ENCODE results near the gene XYLT1.

Gene XYLT1

GRCh38 chr16:17154981-17155380, 315.8 kb downstream of the XYLT1 start:
- TF ChIP-seq CTCF (conservative IDR thresholded peaks at IDR 0.05; ENCODE audit: low read length) (no peak), EZH2phosphoT487 (IDR thresholded peaks at IDR 0.05; ENCODE audit: borderline replicate concordance) (no peak)
- Histone ChIP-seq H3K79me2 (ENCODE audit: insufficient read depth, low read length) (no peaks in the 10 kb centered on the region), H3K9me2 (replicated peaks; ENCODE audit: low read depth, low read length) (no peaks in the 10 kb centered on the region), H2AFZ (ENCODE audit: low read length) (no peak overlapping the region), H3K4me1 (ENCODE audit: insufficient read depth, low read length, poor library complexity, severe bottlenecking) (no peaks in the 10 kb centered on the region), H3K27me3 (ENCODE audit: insufficient read depth, low read length, poor library complexity, severe bottlenecking) (no peaks in the 10 kb centered on the region), H3K9me3 (ENCODE audit: insufficient read depth, low read depth, low read length) (no peaks in the 10 kb centered on the region), H3K36me3 (ENCODE audit: insufficient read depth, low read length) (peaks cover 85% of the 10 kb centered on the region; the same call in 1 of the 2 replicates), H3K9ac (ENCODE audit: low read depth, low read length, poor library complexity, severe bottlenecking) (no peak overlapping the region), H3K4me3 (ENCODE audit: low read length, poor library complexity, severe bottlenecking) (no peak overlapping the region), H4K20me1 (ENCODE audit: insufficient read depth, low read length, poor library complexity, severe bottlenecking) (peaks cover 31% of the 10 kb centered on the region), H3K4me2 (ENCODE audit: low read depth, low read length, poor library complexity, severe bottlenecking) (no peak overlapping the region), H3F3A (ENCODE audit: low read depth) (no peaks in the 10 kb centered on the region)

- H4K20me1 ChIP-seq (ENCODE audit: insufficient read depth, low read length, poor library complexity, severe bottlenecking) = peaks cover 53% of the 10 kb centered on the region
- TF ChIP-seq CTCF (conservative IDR thresholded peaks at IDR 0.05; ENCODE audit: low read length) (no peak), EZH2phosphoT487 (IDR thresholded peaks at IDR 0.05; ENCODE audit: borderline replicate concordance) (no peak)
These were observed 318.4 kb downstream of the XYLT1 start for GRCh38 chr16:17152311-17152710.

DNA sequence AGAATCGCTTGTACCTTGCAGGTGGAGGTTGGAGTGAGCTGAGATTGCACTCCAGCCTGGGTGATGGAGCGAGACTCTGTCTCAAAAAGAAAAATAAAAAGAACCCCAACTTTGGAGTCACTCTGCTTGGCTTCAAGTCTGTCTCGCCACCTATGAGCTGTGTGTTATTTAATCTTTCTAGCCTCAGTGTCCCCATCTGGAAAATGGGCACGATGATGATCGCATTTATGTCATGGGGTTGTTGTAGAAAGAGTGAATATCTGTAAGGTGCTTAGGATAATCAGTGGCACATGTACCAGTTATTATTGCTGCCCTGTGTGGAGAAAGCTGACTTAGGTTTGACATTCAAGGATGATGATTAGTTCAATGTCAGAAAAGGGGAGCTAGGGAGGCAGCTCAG, 319.4 kb downstream of the XYLT1 start:
- TF ChIP-seq EZH2phosphoT487 (IDR thresholded peaks at IDR 0.05; ENCODE audit: borderline replicate concordance) (no peak), CTCF (conservative IDR thresholded peaks at IDR 0.05; ENCODE audit: low read length) (no peak)
- H3K9me2 ChIP-seq (replicated peaks; ENCODE audit: low read depth, low read length) = no peaks in the 10 kb centered on the region
- no peaks in the 10 kb centered on the region for H3K27me3 ChIP-seq (ENCODE audit: insufficient read depth, low read length, poor library complexity, severe bottlenecking)
- H3K4me3 ChIP-seq (ENCODE audit: low read length, poor library complexity, severe bottlenecking) = no peak overlapping the region
- H3K79me2 ChIP-seq (ENCODE audit: insufficient read depth, low read length) = peaks cover 8% of the 10 kb centered on the region; the same call in 1 of the 2 replicates
- H2AFZ ChIP-seq (ENCODE audit: low read length) = no peak overlapping the region
- no peaks in the 10 kb centered on the region for H3K9me3 ChIP-seq (ENCODE audit: insufficient read depth, low read depth, low read length)
- no peak overlapping the region for H3K4me2 ChIP-seq (ENCODE audit: low read depth, low read length, poor library complexity, severe bottlenecking)
- no peaks in the 10 kb centered on the region for H3F3A ChIP-seq (ENCODE audit: low read depth)
- peaks cover 61% of the 10 kb centered on the region; the same call in 1 of the 2 replicates for H3K36me3 ChIP-seq (ENCODE audit: insufficient read depth, low read length)
- H4K20me1 ChIP-seq (ENCODE audit: insufficient read depth, low read length, poor library complexity, severe bottlenecking) = peaks cover 50% of the 10 kb centered on the region
- H3K4me1 ChIP-seq (ENCODE audit: insufficient read depth, low read length, poor library complexity, severe bottlenecking) = no peaks in the 10 kb centered on the region
- no peak overlapping the region for H3K9ac ChIP-seq (ENCODE audit: low read depth, low read length, poor library complexity, severe bottlenecking)

More at GRCh38 chr16:17152311-17152710, 318.4 kb downstream of the XYLT1 start:
- H3K9me3 ChIP-seq (ENCODE audit: insufficient read depth, low read depth, low read length) = no peaks in the 10 kb centered on the region
- peaks cover 63% of the 10 kb centered on the region; the same call in 1 of the 2 replicates for H3K36me3 ChIP-seq (ENCODE audit: insufficient read depth, low read length)
- no peaks in the 10 kb centered on the region for H3K27me3 ChIP-seq (ENCODE audit: insufficient read depth, low read length, poor library complexity, severe bottlenecking)
- H3K4me2 ChIP-seq (ENCODE audit: low read depth, low read length, poor library complexity, severe bottlenecking) = no peak overlapping the region
- H3F3A ChIP-seq (ENCODE audit: low read depth) = no peaks in the 10 kb centered on the region
- H3K4me3 ChIP-seq (ENCODE audit: low read length, poor library complexity, severe bottlenecking) = no peak overlapping the region
- no peak overlapping the region for H2AFZ ChIP-seq (ENCODE audit: low read length)
- no peaks in the 10 kb centered on the region for H3K4me1 ChIP-seq (ENCODE audit: insufficient read depth, low read length, poor library complexity, severe bottlenecking)
- H3K9ac ChIP-seq (ENCODE audit: low read depth, low read length, poor library complexity, severe bottlenecking) = no peak overlapping the region
- H3K79me2 ChIP-seq (ENCODE audit: insufficient read depth, low read length) = peaks cover 3% of the 10 kb centered on the region; the same call in 1 of the 2 replicates
- no peaks in the 10 kb centered on the region for H3K9me2 ChIP-seq (replicated peaks; ENCODE audit: low read depth, low read length)

Data from Loucy (cell line).